HG03064 (cell line): ENCODE measurements around the gene SLC13A2.
A peak's percentile ranks its signal among the peaks of the same experiment; 100 is the strongest.
"Not testable (repeated sequence)": the region's sequence is repeated elsewhere in the genome, so short reads cannot be mapped to it uniquely, and the experiment has no call there.

ENCODE experiments used
- ATAC-seq: cut with Tn5 transposase; IDR thresholded peaks from one replicate; pipeline ENCODE4 v1.9.1; 2021; ENCODE audit warnings: low read depth; ENCODE audit not compliant: unreplicated experiment

The SLC13A2 gene

GRCh38 chr17:28473542-28473941 lies at the start of gene SLC13A2:
TSS of gene SLC13A2 (plus strand) at chr17:28473644. CDS start at chr17:28473713, 69 bp downstream.
- ATAC-seq = no peak

GRCh38 chr17:28425206-28425605 lies 48.2 kb upstream of the SLC13A2 start:
- no peak for ATAC-seq

DNA sequence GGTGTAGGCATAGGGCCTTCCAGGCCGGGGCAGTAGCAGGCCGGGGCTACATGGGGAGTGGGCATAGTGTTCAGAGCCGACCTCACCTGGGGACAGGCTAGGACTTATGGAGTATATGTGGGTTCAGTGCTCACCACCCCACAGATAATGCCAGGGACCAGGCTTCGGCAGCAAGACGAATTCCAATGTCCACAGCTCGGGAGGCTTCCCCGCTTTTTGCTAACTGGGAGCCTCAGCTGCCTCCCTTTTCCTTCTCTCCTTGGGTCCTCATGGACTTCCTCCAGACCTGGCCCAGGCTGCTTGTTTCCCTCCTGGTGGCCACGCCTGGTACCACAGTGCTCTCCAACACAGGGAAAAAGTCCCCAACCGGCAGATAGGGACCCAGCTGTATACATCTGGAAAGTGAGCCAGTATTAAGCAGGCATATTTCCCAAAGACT lies 47.3 kb upstream of the SLC13A2 start:
- no peak for ATAC-seq

- ATAC-seq = no peak
Observed at GRCh38 chr17:28427371-28427770, 46.1 kb upstream of the SLC13A2 start.

DNA sequence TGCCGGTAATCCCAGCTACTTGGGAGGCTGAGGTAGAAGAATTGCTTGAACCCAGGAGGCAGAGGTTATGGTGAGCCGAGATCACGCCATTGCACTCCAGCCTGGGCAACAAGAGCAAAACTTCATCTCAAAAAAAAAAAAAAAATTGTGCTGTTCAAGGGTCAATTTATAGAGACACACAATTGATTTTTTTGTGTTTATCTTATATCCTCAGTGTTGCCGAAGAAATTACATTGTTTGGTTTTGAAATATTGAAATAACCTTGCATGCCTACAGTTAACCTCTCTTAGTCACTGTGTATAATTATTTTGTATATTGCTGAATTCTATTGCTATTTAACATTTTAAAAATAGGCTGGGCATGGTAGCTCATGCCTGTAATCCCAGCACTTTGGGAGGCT lies 45.5 kb upstream of the SLC13A2 start:
- not testable (repeated sequence) for ATAC-seq

DNA sequence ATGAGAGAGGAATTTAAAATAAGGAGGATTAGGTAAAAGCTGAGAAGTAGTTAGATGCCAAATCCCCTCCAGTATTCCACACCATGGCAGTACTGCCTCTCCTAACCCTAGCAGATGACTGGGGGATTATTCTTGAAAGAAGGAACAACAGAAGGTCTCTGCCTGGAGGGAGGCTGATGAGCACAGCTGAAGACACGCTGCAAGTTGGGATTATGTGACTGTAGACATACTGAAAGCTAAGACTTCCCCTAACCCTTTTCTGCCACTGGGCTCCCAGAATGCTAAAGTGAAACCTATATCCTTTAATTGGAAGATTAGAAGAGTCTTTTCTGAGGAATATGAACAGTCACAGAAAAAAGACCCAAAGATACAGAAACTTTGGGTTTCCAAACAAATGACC lies 39.7 kb upstream of the SLC13A2 start:
- no peak for ATAC-seq

DNA sequence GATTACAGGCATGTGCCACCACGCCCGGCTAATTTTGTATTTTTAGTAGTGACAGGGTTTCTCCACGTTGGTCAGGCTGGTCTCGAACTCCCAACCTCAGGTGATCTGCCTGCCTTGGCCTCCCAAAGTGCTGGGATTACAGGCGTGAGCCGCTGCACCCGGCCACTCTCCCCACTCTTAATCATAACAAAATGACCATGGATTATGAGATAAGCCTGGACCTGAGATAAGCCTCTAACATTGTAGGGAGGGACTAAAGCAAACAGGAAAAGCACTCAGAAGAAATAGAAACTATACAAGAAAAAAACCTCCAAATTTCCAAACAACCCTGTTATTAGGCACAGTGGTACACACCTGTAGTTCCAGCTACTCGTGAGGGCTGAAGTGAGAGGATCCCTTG lies 39.1 kb upstream of the SLC13A2 start:
- not testable (repeated sequence) for ATAC-seq

DNA sequence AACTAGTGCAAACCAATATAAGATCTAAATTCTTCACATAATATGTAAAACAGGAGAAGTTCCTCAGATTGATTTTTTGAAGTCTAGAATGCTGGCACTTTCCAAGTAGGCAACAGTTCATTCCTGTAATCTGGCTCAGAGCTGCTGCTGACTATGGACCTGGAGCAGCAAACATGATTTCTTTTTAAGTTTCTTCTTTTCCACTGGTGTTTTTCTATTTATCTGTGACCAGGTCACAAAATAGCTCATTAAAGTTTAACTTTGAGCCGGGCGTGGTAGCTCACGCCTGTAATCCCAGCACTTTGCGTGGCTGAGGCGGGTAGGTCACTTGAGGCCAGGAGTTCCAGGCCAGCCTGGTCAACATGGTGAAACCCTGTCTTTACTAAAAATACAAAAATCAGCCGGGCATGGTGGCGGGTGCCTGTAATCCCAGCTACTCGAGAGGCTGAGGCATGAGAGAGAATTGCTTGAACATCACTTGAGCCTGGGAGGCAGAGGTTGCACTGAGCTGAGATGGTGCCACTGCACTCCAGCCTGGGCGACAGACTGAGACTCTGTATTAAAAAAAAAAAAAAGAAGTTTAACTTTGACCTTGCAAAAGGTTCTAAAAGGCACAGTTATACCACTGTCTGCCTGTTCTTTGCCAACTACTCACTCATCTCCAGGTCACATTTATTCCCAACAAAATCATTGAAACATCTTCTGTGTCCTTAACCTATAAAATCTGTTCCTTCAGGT lies 29.4 kb upstream of the SLC13A2 start:
- ATAC-seq = no peak

- ATAC-seq = no peak
Observed at GRCh38 chr17:28446716-28447395, 26.6 kb upstream of the SLC13A2 start.

- ATAC-seq = no peak
Observed at GRCh38 chr17:28447396-28447760, 26.1 kb upstream of the SLC13A2 start.

DNA sequence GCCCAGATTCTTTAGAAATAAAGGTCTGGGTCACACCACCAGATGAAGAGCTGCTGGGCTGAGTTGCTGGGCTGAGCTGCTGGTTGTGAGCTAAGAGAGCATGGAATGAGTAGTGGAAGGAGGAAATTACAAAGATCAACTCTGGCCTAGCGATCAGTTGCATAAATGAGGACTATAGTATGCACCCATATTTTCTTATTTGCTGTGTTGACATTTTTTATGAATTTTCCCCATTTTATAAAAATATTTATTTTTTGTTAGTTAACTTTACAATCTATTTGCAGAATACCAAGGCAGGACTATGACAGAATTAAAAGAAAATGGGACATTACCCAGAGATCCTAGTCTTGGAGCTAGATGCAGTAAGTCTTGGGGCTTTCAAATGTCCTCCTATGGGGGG lies 23.6 kb upstream of the SLC13A2 start:
- no peak for ATAC-seq

DNA sequence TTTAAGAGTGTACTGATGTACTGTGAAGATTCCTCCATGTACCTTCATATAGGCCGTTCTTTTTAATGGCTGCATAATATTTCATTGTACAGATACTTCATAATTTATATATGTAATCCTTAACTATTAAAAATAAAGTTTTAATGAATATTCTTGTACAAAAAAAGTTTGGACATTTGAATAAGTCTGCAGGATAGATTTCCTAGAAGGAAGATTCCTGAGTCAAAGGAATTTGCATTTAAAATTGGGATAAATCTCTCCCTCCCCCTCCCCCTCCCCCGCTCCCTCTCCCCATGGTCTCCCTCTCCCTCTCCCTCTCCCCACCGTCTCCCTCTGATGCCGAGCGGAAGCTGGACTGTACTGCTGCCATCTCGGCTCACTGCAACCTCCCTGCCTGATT lies 15.6 kb upstream of the SLC13A2 start:
- no peak for ATAC-seq

GRCh38 chr17:28458881-28459280 lies 14.6 kb upstream of the SLC13A2 start:
- ATAC-seq = not testable (repeated sequence)

GRCh38 chr17:28460901-28461300 lies 12.5 kb upstream of the SLC13A2 start:
- ATAC-seq = no peak

GRCh38 chr17:28466001-28466400 lies 7.4 kb upstream of the SLC13A2 start:
- ATAC-seq = no peak

- no peak for ATAC-seq
Observed at GRCh38 chr17:28466521-28467048, 6.9 kb upstream of the SLC13A2 start.

DNA sequence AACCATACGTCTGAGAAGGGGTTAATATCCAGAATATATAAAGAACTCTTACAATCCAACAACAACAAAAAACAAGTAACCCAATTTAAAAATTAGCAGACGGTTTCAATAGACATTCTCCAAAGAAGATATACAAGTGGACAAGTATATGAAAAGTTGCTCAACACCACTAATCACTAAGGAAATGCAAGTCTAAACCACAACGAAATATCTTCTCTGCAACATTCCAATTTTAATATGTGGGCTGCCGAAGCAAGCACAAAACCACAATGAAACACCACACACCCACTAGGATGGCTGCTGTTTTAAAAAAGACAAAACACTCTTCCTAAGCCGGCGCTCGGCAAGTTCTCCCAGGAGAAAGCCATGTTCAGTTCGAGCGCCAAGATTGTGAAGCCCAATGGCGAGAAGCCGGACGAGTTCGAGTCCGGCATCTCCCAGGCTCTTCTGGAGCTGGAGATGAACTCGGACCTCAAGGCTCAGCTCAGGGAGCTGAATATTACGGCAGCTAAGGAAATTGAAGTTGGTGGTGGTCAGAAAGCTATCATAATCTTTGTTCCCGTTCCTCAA lies 5.9 kb upstream of the SLC13A2 start:
- ATAC-seq = no peak

DNA sequence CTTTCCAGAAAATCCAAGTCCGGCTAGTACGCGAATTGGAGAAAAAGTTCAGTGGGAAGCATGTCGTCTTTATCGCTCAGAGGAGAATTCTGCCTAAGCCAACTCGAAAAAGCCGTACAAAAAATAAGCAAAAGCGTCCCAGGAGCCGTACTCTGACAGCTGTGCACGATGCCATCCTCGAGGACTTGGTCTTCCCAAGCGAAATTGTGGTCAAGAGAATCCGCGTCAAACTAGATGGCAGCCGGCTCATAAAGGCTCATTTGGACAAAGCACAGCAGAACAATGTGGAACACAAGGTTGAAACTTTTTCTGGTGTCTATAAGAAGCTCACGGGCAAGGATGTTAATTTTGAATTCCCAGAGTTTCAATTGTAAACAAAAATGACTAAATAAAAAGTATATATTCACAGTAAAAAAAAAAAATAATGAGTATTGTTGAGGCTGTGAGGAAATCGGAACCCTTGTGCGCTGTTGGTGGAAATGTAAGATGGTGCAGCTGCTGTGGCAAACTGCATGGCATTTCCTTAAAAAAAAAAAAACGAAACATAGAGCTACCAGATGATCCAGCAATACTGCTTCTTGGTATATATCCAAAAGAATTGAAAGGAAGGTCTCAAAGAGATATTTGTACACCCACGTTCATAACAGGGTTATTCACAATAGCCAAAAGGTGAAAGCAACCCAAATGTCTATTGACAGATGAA lies 5.3 kb upstream of the SLC13A2 start:
- not testable (repeated sequence) for ATAC-seq

DNA sequence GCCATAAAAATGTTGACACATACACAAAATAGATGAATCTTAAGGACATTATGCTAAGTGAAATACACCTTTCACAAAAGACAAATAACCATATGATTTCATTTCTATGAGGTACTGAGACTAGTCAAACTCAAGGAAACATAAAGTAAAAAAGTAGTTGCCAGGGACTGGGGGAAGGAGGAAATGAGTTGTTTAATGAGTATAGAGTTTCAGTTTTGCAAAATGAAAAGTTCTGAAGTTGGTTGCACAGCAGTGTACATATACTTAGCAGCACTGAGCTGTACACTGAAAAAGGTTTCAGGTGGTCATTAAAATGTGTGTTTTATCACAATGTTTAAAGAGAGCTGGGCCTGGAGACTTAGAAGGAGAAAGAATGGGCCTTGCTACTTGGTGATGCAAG lies 4.7 kb upstream of the SLC13A2 start:
- peak; percentile 78 for ATAC-seq

GRCh38 chr17:28469376-28469775 lies 4.1 kb upstream of the SLC13A2 start:
- ATAC-seq = no peak
